ENCODE data around the gene TLL1. TPM values are rescaled to one million over a fixed set of nuclear protein-coding genes. Genes with fewer than 3 reads are reported as not detected.

Gene TLL1
- total RNA-seq, 1 donor from 2014 or later, result 7.9 TPM

- Histone ChIP-seq H3K4me3 (no peak overlapping the region), H3K27ac (no peak overlapping the region), H3K36me3 (no peaks in the 10 kb centered on the region), H3K27me3 (no peaks in the 10 kb centered on the region), H3K4me1 (no peaks in the 10 kb centered on the region), H3K9me3 (no peaks in the 10 kb centered on the region)
- intact Hi-C loops (cut with DNase I), result no loop called here
- DNase-seq (ENCODE audit: extremely low spot score in 2 of 2), result no peak
- TF ChIP-seq POLR2AphosphoS5 (IDR thresholded peaks at IDR 0.05; ENCODE audit: insufficient read depth in 1 of 2, low read depth in 1 of 2) (no peak), POLR2A (IDR thresholded peaks at IDR 0.05) (no peak), CTCF (IDR thresholded peaks at IDR 0.05) (no peak)
Measured at GRCh38 chr4:166073783-166074182, 200.7 kb downstream of the TLL1 start.

DNA sequence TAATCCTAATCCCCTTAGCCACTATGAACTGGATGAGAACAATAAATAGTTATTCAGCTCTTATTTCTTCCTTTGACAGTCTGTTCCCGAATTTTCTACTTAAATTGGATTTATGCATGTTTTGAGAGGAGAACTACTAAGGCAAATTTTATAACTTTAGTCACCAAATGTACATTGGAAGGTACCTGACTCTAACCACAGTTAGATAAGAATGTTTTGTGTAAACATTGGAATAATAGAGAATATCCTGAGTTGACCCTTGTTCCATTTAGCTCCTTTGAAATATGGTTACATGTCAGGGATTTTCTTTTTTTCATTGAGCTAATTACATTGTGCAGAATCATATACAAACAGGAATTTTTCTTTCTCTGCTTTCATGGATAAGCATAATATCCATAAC, 202.6 kb downstream of the TLL1 start:
- no peak for DNase-seq (ENCODE audit: extremely low spot score in 2 of 2)
- Histone ChIP-seq H3K4me1 (no peaks in the 10 kb centered on the region), H3K9me3 (no peaks in the 10 kb centered on the region), H3K27me3 (no peaks in the 10 kb centered on the region), H3K36me3 (no peaks in the 10 kb centered on the region), H3K27ac (no peak overlapping the region), H3K4me3 (no peak overlapping the region)
- no peak for TF ChIP-seq POLR2AphosphoS5 (IDR thresholded peaks at IDR 0.05; ENCODE audit: insufficient read depth in 1 of 2, low read depth in 1 of 2)
- TF ChIP-seq CTCF (IDR thresholded peaks at IDR 0.05), result no peak
- TF ChIP-seq POLR2A (IDR thresholded peaks at IDR 0.05), result no peak
- intact Hi-C loops (cut with DNase I), result no loop called here

DNA sequence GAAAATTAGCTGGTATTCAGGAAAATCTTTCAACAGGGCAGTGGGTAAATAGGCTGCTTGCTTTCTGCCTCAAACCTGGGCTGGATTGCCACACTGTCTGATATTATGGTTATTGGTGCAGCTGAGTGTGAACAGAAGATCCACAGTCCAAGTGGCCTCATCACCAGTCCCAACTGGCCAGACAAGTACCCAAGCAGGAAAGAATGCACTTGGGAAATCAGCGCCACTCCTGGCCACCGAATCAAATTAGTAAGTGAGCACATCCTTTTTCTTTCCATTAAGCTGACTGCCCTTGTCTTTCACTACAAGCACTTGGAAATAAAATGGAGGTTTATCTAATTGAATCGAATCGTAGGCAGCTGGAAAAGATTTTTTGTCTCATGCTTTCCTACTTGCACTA, 204.7 kb downstream of the TLL1 start:
- H3K27ac ChIP-seq, result no peak overlapping the region
- no peaks in the 10 kb centered on the region for H3K9me3 ChIP-seq
- H3K4me1 ChIP-seq, result no peaks in the 10 kb centered on the region
- intact Hi-C loops (cut with DNase I), result no loop called here
- no peak overlapping the region for H3K4me3 ChIP-seq
- no peaks in the 10 kb centered on the region for H3K36me3 ChIP-seq
- no peak for TF ChIP-seq POLR2AphosphoS5 (IDR thresholded peaks at IDR 0.05; ENCODE audit: insufficient read depth in 1 of 2, low read depth in 1 of 2)
- TF ChIP-seq POLR2A (IDR thresholded peaks at IDR 0.05), result no peak
- no peak for TF ChIP-seq CTCF (IDR thresholded peaks at IDR 0.05)
- no peak for DNase-seq (ENCODE audit: extremely low spot score in 2 of 2)
- no peaks in the 10 kb centered on the region for H3K27me3 ChIP-seq

- DNase-seq (ENCODE audit: extremely low spot score in 2 of 2), result no peak
- no peak overlapping the region for H3K27ac ChIP-seq
- H3K27me3 ChIP-seq, result no peaks in the 10 kb centered on the region
- H3K9me3 ChIP-seq, result no peaks in the 10 kb centered on the region
- no peaks in the 10 kb centered on the region for H3K4me1 ChIP-seq
- no peak for TF ChIP-seq POLR2AphosphoS5 (IDR thresholded peaks at IDR 0.05; ENCODE audit: insufficient read depth in 1 of 2, low read depth in 1 of 2)
- TF ChIP-seq POLR2A (IDR thresholded peaks at IDR 0.05), result no peak
- no peak for TF ChIP-seq CTCF (IDR thresholded peaks at IDR 0.05)
- H3K36me3 ChIP-seq, result no peaks in the 10 kb centered on the region
- H3K4me3 ChIP-seq, result no peak overlapping the region
- intact Hi-C loops (cut with DNase I), result no loop called here
Measured at GRCh38 chr4:166078383-166078782, 205.3 kb downstream of the TLL1 start.

GRCh38 chr4:166078955-166079354, 205.9 kb downstream of the TLL1 start:
- TF ChIP-seq POLR2A (IDR thresholded peaks at IDR 0.05), result no peak
- no peak for TF ChIP-seq CTCF (IDR thresholded peaks at IDR 0.05)
- TF ChIP-seq POLR2AphosphoS5 (IDR thresholded peaks at IDR 0.05; ENCODE audit: insufficient read depth in 1 of 2, low read depth in 1 of 2), result no peak
- no peak for DNase-seq (ENCODE audit: extremely low spot score in 2 of 2)
- H3K36me3 ChIP-seq, result no peaks in the 10 kb centered on the region
- no peak overlapping the region for H3K27ac ChIP-seq
- no peaks in the 10 kb centered on the region for H3K4me1 ChIP-seq
- H3K9me3 ChIP-seq, result no peaks in the 10 kb centered on the region
- H3K4me3 ChIP-seq, result no peak overlapping the region
- H3K27me3 ChIP-seq, result no peaks in the 10 kb centered on the region
- intact Hi-C loops (cut with DNase I), result no loop called here

Measured in vagina (tissue), 2 donors.